ENCODE results near the gene RGL2. TPM values are rescaled to one million over a fixed set of nuclear protein-coding genes. Genes with fewer than 3 reads are reported as not detected.
A peak's percentile ranks its signal among the peaks of the same experiment; 100 is the strongest.

RGL2 gene
- total and polyA plus RNA-seq, 10 of the 15 experiments (the other 5 are each of a cell fraction or from before 2014, with no cell fraction given): 0.84 to 21.2 (median 6.8) TPM

GRCh38 chr6:33290459-33290858 lies 8.3 kb downstream of the RGL2 start:
- Histone ChIP-seq H3K36me3 (ENCODE audit: control insufficient read depth in 2 of 2, insufficient read depth in 2 of 2, low read length in 1 of 2) (peaks cover 0 to 21% of the 10 kb centered on the region in 2 experiments; a peak in 3 of 4 replicates), H3K4me3 (peak overlapping the region; percentile 78)
- no peak for TF ChIP-seq TCF7 (IDR thresholded peaks at IDR 0.05; ENCODE audit: borderline replicate concordance)
- TF ChIP-seq SREBF1 (IDR thresholded peaks at IDR 0.05; ENCODE audit: low read length): no peak
- no peak for TF ChIP-seq SUPT20H (IDR thresholded peaks at IDR 0.05; ENCODE audit: borderline replicate concordance, control insufficient read depth, low read depth, low read length)
- TF ChIP-seq, protein P1, sequence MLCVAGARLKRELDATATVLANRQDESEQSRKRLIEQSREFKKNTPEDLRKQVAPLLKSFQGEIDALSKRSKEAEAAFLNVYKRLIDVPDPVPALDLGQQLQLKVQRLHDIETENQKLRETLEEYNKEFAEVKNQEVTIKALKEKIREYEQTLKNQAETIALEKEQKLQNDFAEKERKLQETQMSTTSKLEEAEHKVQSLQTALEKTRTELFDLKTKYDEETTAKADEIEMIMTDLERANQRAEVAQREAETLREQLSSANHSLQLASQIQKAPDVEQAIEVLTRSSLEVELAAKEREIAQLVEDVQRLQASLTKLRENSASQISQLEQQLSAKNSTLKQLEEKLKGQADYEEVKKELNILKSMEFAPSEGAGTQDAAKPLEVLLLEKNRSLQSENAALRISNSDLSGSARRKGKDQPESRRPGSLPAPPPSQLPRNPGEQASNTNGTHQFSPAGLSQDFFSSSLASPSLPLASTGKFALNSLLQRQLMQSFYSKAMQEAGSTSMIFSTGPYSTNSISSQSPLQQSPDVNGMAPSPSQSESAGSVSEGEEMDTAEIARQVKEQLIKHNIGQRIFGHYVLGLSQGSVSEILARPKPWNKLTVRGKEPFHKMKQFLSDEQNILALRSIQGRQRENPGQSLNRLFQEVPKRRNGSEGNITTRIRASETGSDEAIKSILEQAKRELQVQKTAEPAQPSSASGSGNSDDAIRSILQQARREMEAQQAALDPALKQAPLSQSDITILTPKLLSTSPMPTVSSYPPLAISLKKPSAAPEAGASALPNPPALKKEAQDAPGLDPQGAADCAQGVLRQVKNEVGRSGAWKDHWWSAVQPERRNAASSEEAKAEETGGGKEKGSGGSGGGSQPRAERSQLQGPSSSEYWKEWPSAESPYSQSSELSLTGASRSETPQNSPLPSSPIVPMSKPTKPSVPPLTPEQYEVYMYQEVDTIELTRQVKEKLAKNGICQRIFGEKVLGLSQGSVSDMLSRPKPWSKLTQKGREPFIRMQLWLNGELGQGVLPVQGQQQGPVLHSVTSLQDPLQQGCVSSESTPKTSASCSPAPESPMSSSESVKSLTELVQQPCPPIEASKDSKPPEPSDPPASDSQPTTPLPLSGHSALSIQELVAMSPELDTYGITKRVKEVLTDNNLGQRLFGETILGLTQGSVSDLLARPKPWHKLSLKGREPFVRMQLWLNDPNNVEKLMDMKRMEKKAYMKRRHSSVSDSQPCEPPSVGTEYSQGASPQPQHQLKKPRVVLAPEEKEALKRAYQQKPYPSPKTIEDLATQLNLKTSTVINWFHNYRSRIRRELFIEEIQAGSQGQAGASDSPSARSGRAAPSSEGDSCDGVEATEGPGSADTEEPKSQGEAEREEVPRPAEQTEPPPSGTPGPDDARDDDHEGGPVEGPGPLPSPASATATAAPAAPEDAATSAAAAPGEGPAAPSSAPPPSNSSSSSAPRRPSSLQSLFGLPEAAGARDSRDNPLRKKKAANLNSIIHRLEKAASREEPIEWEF (IDR thresholded peaks at IDR 0.05; ENCODE audit: insufficient replicate concordance, low read depth, low read length): no peak
- TF ChIP-seq NR2C1 (IDR thresholded peaks at IDR 0.05): no peak
- TF ChIP-seq BCL11A (IDR thresholded peaks at IDR 0.05; ENCODE audit: low read depth, low read length): no peak
- TF ChIP-seq SP1 (IDR thresholded peaks at IDR 0.05; ENCODE audit: low read depth, low read length): no peak
- no peak for TF ChIP-seq SREBF2 (IDR thresholded peaks at IDR 0.05; ENCODE audit: low read length)
- no peak for TF ChIP-seq PAX8 (IDR thresholded peaks at IDR 0.05)
- no peak for TF ChIP-seq IKZF1 (conservative IDR thresholded peaks at IDR 0.05)
- no peak for TF ChIP-seq CBFB (IDR thresholded peaks at IDR 0.05; ENCODE audit: low read depth)
- TF ChIP-seq, protein P2, sequence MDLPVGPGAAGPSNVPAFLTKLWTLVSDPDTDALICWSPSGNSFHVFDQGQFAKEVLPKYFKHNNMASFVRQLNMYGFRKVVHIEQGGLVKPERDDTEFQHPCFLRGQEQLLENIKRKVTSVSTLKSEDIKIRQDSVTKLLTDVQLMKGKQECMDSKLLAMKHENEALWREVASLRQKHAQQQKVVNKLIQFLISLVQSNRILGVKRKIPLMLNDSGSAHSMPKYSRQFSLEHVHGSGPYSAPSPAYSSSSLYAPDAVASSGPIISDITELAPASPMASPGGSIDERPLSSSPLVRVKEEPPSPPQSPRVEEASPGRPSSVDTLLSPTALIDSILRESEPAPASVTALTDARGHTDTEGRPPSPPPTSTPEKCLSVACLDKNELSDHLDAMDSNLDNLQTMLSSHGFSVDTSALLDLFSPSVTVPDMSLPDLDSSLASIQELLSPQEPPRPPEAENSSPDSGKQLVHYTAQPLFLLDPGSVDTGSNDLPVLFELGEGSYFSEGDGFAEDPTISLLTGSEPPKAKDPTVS (IDR thresholded peaks at IDR 0.05; ENCODE audit: low read depth, low read length): no peak
- TF ChIP-seq CBX3 (IDR thresholded peaks at IDR 0.05; ENCODE audit: borderline replicate concordance, low read depth): no peak
- TF ChIP-seq SMAD5 (IDR thresholded peaks at IDR 0.05; ENCODE audit: low read depth): no peak
- TF ChIP-seq, protein P3, sequence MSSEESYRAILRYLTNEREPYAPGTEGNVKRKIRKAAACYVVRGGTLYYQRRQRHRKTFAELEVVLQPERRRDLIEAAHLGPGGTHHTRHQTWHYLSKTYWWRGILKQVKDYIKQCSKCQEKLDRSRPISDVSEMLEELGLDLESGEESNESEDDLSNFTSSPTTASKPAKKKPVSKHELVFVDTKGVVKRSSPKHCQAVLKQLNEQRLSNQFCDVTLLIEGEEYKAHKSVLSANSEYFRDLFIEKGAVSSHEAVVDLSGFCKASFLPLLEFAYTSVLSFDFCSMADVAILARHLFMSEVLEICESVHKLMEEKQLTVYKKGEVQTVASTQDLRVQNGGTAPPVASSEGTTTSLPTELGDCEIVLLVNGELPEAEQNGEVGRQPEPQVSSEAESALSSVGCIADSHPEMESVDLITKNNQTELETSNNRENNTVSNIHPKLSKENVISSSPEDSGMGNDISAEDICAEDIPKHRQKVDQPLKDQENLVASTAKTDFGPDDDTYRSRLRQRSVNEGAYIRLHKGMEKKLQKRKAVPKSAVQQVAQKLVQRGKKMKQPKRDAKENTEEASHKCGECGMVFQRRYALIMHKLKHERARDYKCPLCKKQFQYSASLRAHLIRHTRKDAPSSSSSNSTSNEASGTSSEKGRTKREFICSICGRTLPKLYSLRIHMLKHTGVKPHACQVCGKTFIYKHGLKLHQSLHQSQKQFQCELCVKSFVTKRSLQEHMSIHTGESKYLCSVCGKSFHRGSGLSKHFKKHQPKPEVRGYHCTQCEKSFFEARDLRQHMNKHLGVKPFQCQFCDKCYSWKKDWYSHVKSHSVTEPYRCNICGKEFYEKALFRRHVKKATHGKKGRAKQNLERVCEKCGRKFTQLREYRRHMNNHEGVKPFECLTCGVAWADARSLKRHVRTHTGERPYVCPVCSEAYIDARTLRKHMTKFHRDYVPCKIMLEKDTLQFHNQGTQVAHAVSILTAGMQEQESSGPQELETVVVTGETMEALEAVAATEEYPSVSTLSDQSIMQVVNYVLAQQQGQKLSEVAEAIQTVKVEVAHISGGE (CRISPR knock-in tag; IDR thresholded peaks at IDR 0.05): no peak
- TF ChIP-seq POU2F2 (IDR thresholded peaks at IDR 0.05; ENCODE audit: borderline replicate concordance, low read depth, low read length): no peak

More at GRCh38 chr6:33290459-33290858, 8.3 kb downstream of the RGL2 start:
- FAIRE-seq (no peak), DNase-seq (ENCODE audit: low read depth, low spot score) (no peak), ATAC-seq (no peak)
- RAD21 ChIA-PET (ENCODE audit: unreplicated experiment): interaction anchor here (1.0 to 2.6 kb wide), 3 partner anchors 9 to 55 kb away, joined by 4 to 11 read pairs (median 11); no protein-coding TSS in a partner anchor
- Histone ChIP-seq H4K20me1 (ENCODE audit: control insufficient read depth, insufficient read depth) (no peaks in the 10 kb centered on the region), H3K27me3 (replicated peaks in 1 of 2; ENCODE audit: control insufficient read depth in 2 of 2, insufficient read depth in 2 of 2, low read length in 1 of 2) (no peaks in the 10 kb centered on the region), H3K9me3 (replicated peaks; ENCODE audit: control insufficient read depth, insufficient read depth, low read length) (no peaks in the 10 kb centered on the region), H3K27ac (ENCODE audit: control insufficient read depth, insufficient read depth) (peak overlapping the region; percentile 74), H3K4me1 (ENCODE audit: control insufficient read depth, insufficient read depth, low read length) (no peaks in the 10 kb centered on the region), H3K4me2 (ENCODE audit: control insufficient read depth, insufficient read depth) (peak overlapping the region; percentile 80), H3K9ac (ENCODE audit: control insufficient read depth, insufficient read depth, low read length) (peak overlapping the region; percentile 73), H3K79me2 (ENCODE audit: control insufficient read depth, insufficient read depth, low read length) (peaks cover 31% of the 10 kb centered on the region), H2AFZ (ENCODE audit: control insufficient read depth, low read depth, low read length) (no peak overlapping the region)
- BruUV-seq (replicated peaks): no TSS peak
- POLR2A ChIA-PET: interaction anchor here (0.9 to 3.5 kb wide), 5 partner anchors 8 to 23 kb away, joined by 3 to 60 read pairs (median 24); partner anchors contain the start of genes B3GALT4, RGL2, RPS18 and TAPBP
- intact Hi-C loops (cut with micrococcal nuclease; ENCODE audit: unreplicated experiment): no loop called here
- CTCF ChIA-PET: interaction anchor here (1.1 to 5.0 kb wide), 3 partner anchors 11 to 105 kb away, joined by 3 to 28 read pairs (median 3); partner anchors contain the start of gene B3GALT4
- in situ Hi-C loops (cut with MboI): no loop called here
- 74% methylated on average over 6 of the region's 7 CpGs for WGBS (ENCODE audit: insufficient coverage, insufficient replicate concordance, low lambda C conversion rate, missing lambda C conversion rate)
- SMC1A ChIA-PET (ENCODE audit: uncharacterized antibody, unreplicated experiment): interaction anchor here (2.8 to 4.4 kb wide), 2 partner anchors 13 to 19 kb away, joined by 8 to 25 read pairs; partner anchors contain the start of genes B3GALT4, RPS18 and VPS52
